PC-9 (cell line): ENCODE measurements around the gene MRPL58.

Experiments used
- EZH2 ChIP-seq: fragments of 200-600 bp; sonication (generic); IDR thresholded peaks from 2 replicates; pipeline ENCODE4 v1.8.0; 2017; ENCODE audit warnings: antibody characterized with exemption, low read depth
- TF ChIP-seq, protein P1 (sequence below): fragments of 200-600 bp; sonication (generic); conservative IDR thresholded peaks from 2 replicates; pipeline ENCODE4 v1.6.1; 2017; ENCODE audit warnings: mixed run types, antibody characterized with exemption, mild to moderate bottlenecking, moderate library complexity

- TF ChIP-seq, protein P1, sequence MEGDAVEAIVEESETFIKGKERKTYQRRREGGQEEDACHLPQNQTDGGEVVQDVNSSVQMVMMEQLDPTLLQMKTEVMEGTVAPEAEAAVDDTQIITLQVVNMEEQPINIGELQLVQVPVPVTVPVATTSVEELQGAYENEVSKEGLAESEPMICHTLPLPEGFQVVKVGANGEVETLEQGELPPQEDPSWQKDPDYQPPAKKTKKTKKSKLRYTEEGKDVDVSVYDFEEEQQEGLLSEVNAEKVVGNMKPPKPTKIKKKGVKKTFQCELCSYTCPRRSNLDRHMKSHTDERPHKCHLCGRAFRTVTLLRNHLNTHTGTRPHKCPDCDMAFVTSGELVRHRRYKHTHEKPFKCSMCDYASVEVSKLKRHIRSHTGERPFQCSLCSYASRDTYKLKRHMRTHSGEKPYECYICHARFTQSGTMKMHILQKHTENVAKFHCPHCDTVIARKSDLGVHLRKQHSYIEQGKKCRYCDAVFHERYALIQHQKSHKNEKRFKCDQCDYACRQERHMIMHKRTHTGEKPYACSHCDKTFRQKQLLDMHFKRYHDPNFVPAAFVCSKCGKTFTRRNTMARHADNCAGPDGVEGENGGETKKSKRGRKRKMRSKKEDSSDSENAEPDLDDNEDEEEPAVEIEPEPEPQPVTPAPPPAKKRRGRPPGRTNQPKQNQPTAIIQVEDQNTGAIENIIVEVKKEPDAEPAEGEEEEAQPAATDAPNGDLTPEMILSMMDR: no peak
- TF ChIP-seq EZH2: no peak
Measured at GRCh38 chr17:74986206-74986576, 26.3 kb upstream of the MRPL58 start.
